Heart left ventricle (tissue), 13 donors: ENCODE data around the gene DSCAML1.

Experiments used
- CTCF ChIP-seq, 12 donors: fragments of 200-600 bp; sonication (generic) in 4 of 12; IDR thresholded peaks; one replicate each; pipeline versions ENCODE4 v1.5.0 to v1.8.0; 2018 to 2022; ENCODE audit warnings: antibody characterized with exemption in 12 of 12, mild to moderate bottlenecking in 5 of 12
- POLR2A ChIP-seq, 2 donors: fragments of 450-650 bp; IDR thresholded peaks; one replicate each; pipeline ENCODE4 v1.6.1; 2017; ENCODE audit warnings: antibody characterized with exemption in 2 of 2, mild to moderate bottlenecking in 2 of 2, moderate library complexity in 2 of 2
- donor health status: ischemic (EF 13 %, LVEDD 7.1; RV severe dilation, severe dysfunction).
- donor health status: DM: no; HTN: yes; CAD: no.
- donor health status: DM: no; HTN: no; CAD: no.
- donor health status: ischemic (EF 25% LVEDD 6.9; RV normal size, moderate dysfunction).
- donor health status: ischemic (EF 25% LVEDD 5.7; RV mildly dilated, moderate dysfunction).
- donor health status: ischemic (EF 35%, LVEDD 5.7; RV mildly dilated, moderate dysfunction).
- donor health status: nonischemic (EF 11% LVEDD 7.7; RV severe dilation, severe dysfunction).
- donor health status: DM: yes; HTN: yes; CAD: no.
- donor health status: PGD.
- donor health status: ischemic (EF 29% LVEDD 5.4; RV normal size, mild dysfunction).
- donor health status: nonischemic (EF 23%, LVEDD 6.1; RV moderate dilation, normal function).

GRCh38 chr11:117412176-117412575, 384.8 kb downstream of the DSCAML1 start:
- TF ChIP-seq CTCF (IDR thresholded peaks at IDR 0.05) (no peak), POLR2A (IDR thresholded peaks at IDR 0.05) (no peak)
